NB4 (cell line): Measurements from ENCODE around the gene ACTN1.

Source experiments
- DNase-seq: peaks from one replicate; pipeline ENCODE4 v3.0.0; 2010; ENCODE audit warnings: low read depth
- H3K4me3 ChIP-seq: one replicate; pipeline ENCODE4 v1.5.1; 2011; ENCODE audit warnings: mild to moderate bottlenecking, low read depth, low read length, moderate library complexity
- MYC ChIP-seq: IDR thresholded peaks from 2 replicates; pipeline ENCODE4 v1.6.1; 2011; ENCODE audit warnings: low read depth, low read length
- POLR2A ChIP-seq: IDR thresholded peaks from 2 replicates; pipeline ENCODE4 v1.6.1; 2011; ENCODE audit warnings: mild to moderate bottlenecking; ENCODE audit not compliant: insufficient read length; ENCODE audit errors: extremely low read depth
- TF ChIP-seq, protein P1 (sequence below): IDR thresholded peaks from 2 replicates; pipeline ENCODE4 v1.6.1; 2011; ENCODE audit warnings: low read depth, low read length
- TF ChIP-seq, protein P2 (sequence below): IDR thresholded peaks from one replicate; pipeline ENCODE4 v1.5.1; 2012; ENCODE audit warnings: low read depth, low read length

The ACTN1 gene

GRCh38 chr14:68966872-68967301, 12.2 kb downstream of the ACTN1 start:
- H3K4me3 ChIP-seq: no peak overlapping the region
- no peak for DNase-seq
- TF ChIP-seq POLR2A (no peak), MYC (no peak)
- TF ChIP-seq, protein P1, sequence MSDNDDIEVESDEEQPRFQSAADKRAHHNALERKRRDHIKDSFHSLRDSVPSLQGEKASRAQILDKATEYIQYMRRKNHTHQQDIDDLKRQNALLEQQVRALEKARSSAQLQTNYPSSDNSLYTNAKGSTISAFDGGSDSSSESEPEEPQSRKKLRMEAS: no peak
- TF ChIP-seq, protein P2, sequence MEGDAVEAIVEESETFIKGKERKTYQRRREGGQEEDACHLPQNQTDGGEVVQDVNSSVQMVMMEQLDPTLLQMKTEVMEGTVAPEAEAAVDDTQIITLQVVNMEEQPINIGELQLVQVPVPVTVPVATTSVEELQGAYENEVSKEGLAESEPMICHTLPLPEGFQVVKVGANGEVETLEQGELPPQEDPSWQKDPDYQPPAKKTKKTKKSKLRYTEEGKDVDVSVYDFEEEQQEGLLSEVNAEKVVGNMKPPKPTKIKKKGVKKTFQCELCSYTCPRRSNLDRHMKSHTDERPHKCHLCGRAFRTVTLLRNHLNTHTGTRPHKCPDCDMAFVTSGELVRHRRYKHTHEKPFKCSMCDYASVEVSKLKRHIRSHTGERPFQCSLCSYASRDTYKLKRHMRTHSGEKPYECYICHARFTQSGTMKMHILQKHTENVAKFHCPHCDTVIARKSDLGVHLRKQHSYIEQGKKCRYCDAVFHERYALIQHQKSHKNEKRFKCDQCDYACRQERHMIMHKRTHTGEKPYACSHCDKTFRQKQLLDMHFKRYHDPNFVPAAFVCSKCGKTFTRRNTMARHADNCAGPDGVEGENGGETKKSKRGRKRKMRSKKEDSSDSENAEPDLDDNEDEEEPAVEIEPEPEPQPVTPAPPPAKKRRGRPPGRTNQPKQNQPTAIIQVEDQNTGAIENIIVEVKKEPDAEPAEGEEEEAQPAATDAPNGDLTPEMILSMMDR: no peak

GRCh38 chr14:68965261-68965761, 13.8 kb downstream of the ACTN1 start:
- DNase-seq: no peak
- no peak overlapping the region for H3K4me3 ChIP-seq
- TF ChIP-seq, protein P2: no peak
- no peak for TF ChIP-seq MYC
- TF ChIP-seq, protein P1: no peak
- TF ChIP-seq POLR2A: no peak

- H3K4me3 ChIP-seq: no peak overlapping the region
- no peak for DNase-seq
- TF ChIP-seq, protein P2: no peak
- TF ChIP-seq, protein P1: no peak
- TF ChIP-seq POLR2A (no peak), MYC (no peak)
Measured at GRCh38 chr14:68964300-68965093, 14.6 kb downstream of the ACTN1 start.

GRCh38 chr14:68962681-68963080, 16.4 kb downstream of the ACTN1 start:
- no peak overlapping the region for H3K4me3 ChIP-seq
- TF ChIP-seq, protein P2: no peak
- TF ChIP-seq, protein P1: no peak
- DNase-seq: no peak

DNA sequence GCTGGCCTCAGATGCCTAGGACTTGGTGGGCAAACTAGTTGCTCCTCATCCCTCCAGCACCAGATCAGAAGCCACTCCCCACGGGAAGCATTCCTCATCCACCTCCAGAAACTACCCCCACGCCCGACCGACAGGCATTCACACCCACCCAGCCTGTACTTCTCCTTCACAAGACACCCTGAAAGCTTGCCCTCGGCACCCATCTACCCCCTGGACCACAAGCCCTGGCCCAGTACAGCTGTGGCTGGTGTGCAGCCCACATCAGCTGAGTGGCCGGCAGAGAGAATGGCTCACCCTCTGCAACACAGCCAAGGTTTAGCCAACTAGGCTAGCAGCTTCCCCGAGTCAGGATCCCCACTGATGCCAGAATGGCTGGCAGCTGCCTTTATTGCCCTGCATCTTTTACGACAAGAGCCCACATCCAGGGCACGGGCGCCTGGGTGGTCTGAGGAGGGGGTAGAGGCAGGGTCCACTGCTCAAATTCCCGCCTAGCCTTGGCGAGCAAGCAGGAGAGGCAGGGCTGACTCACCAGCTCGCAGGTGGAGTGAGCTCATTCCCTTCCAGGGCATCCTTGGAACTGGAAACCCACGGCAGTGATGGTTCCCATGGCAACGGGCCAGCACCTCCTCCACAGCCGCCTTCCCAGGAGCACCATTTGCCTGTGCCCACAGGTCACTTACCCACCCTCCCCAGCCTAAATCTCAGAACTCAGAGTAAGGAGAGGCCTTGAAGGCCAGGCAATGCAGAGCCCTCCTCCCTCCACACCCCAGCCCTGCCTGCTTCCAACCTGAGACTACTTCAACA, 17.1 kb downstream of the ACTN1 start:
- no peak overlapping the region for H3K4me3 ChIP-seq
- no peak for DNase-seq
- TF ChIP-seq, protein P2: no peak
- TF ChIP-seq POLR2A (no peak), MYC (no peak)
- TF ChIP-seq, protein P1: no peak
